ENCODE data around the gene YRDC.

Gene YRDC

GRCh38 chr1:37807555-37808368 lies at the start of gene YRDC, which contains the start of gene C1orf122:
Gene YRDC, minus strand, starts transcription at chr1:37808208. Its CDS starts 28 bp downstream, at chr1:37808180.
Gene C1orf122, plus strand, starts transcription at chr1:37807790. Its CDS starts 615 bp downstream, at chr1:37808405.
- DNase-seq (ENCODE audit: low spot score) = peak; percentile 85

- no peak for DNase-seq (ENCODE audit: low spot score)
Observed at GRCh38 chr1:37854406-37854805, 46.4 kb upstream of the YRDC start.

GRCh38 chr1:37853157-37853556 lies 45.1 kb upstream of the YRDC start:
- DNase-seq (ENCODE audit: low spot score) = no peak

- DNase-seq (ENCODE audit: low spot score) = no peak
Observed at GRCh38 chr1:37851782-37852210, 43.8 kb upstream of the YRDC start.

- no peak for DNase-seq (ENCODE audit: low spot score)
Observed at GRCh38 chr1:37851262-37851661, 43.3 kb upstream of the YRDC start.

- no peak for DNase-seq (ENCODE audit: low spot score)
Observed at GRCh38 chr1:37850352-37850955, 42.4 kb upstream of the YRDC start.

- no peak for DNase-seq (ENCODE audit: low spot score)
Observed at GRCh38 chr1:37849480-37849879, 41.5 kb upstream of the YRDC start.

- DNase-seq (ENCODE audit: low spot score) = no peak
Observed at GRCh38 chr1:37846647-37847339, 38.8 kb upstream of the YRDC start.

GRCh38 chr1:37845786-37846185 lies 37.8 kb upstream of the YRDC start:
- no peak for DNase-seq (ENCODE audit: low spot score)

- no peak for DNase-seq (ENCODE audit: low spot score)
Observed at GRCh38 chr1:37845049-37845646, 37.1 kb upstream of the YRDC start.

- DNase-seq (ENCODE audit: low spot score) = no peak
Observed at GRCh38 chr1:37844536-37844935, 36.5 kb upstream of the YRDC start.

- DNase-seq (ENCODE audit: low spot score) = no peak
Observed at GRCh38 chr1:37841652-37842051, 33.6 kb upstream of the YRDC start.

- no peak for DNase-seq (ENCODE audit: low spot score)
Observed at GRCh38 chr1:37840711-37841110, 32.7 kb upstream of the YRDC start.

GRCh38 chr1:37839676-37840075 lies 31.7 kb upstream of the YRDC start:
- no peak for DNase-seq (ENCODE audit: low spot score)

- DNase-seq (ENCODE audit: low spot score) = no peak
Observed at GRCh38 chr1:37836788-37837187, 28.8 kb upstream of the YRDC start.

GRCh38 chr1:37831809-37832208 lies 23.8 kb upstream of the YRDC start:
- no peak for DNase-seq (ENCODE audit: low spot score)

GRCh38 chr1:37831109-37831508 lies 23.1 kb upstream of the YRDC start:
- no peak for DNase-seq (ENCODE audit: low spot score)

- no peak for DNase-seq (ENCODE audit: low spot score)
Observed at GRCh38 chr1:37828410-37829074, 20.5 kb upstream of the YRDC start.

GRCh38 chr1:37825506-37825905 lies 17.5 kb upstream of the YRDC start:
- DNase-seq (ENCODE audit: low spot score) = no peak

- DNase-seq (ENCODE audit: low spot score) = no peak
Observed at GRCh38 chr1:37824001-37824400, 16.0 kb upstream of the YRDC start.

- no peak for DNase-seq (ENCODE audit: low spot score)
Observed at GRCh38 chr1:37822906-37823815, 15.2 kb upstream of the YRDC start.
